Common myeloid progenitor, CD34-positive (primary cell): ENCODE data around the gene SMYD2.

ENCODE experiments used
- CTCF ChIA-PET: fragments of 350-600 bp; sonication (Branson Sonifier 250); formaldehyde crosslinking; loops from one replicate; lab custom pipeline; 2021; ENCODE audit warnings: antibody characterized with exemption; lab: Charles Lee
- POLR2A ChIA-PET: fragments of 350-600 bp; sonication (Branson Sonifier 250); formaldehyde crosslinking; loops from one replicate; lab custom pipeline; 2021; ENCODE audit warnings: antibody characterized with exemption; lab: Charles Lee
- DNase-seq, 3 donors: peaks; one replicate each; pipeline versions ENCODE4 v3.0.0 to v3.0.0-alpha.2; 2013
- H3K27ac ChIP-seq, 2 experiments: 1 replicate in 1 of 2; 2 replicates in 1 of 2; pipeline ENCODE4 v1.7.0; 2013; ENCODE audit warnings: inconsistent platforms in 2 of 2, low read length in 2 of 2, mild to moderate bottlenecking in 2 of 2, low read depth in 1 of 2, moderate library complexity in 1 of 2; ENCODE audit not compliant: severe bottlenecking in 2 of 2, insufficient read depth in 1 of 2, poor library complexity in 1 of 2
- H3K27me3 ChIP-seq, 5 experiments: replicated peaks in 2 of 5; 1 replicate in 3 of 5; 2 replicates in 2 of 5; pipeline versions ENCODE4 v1.6.1 to v1.7.0; 2013; ENCODE audit warnings: low read length in 4 of 5, mild to moderate bottlenecking in 2 of 5, moderate library complexity in 2 of 5, inconsistent platforms in 1 of 5; ENCODE audit not compliant: insufficient read depth in 5 of 5, control insufficient read depth in 4 of 5
- H3K36me3 ChIP-seq, 4 experiments: 1 replicate in 2 of 4; 2 replicates in 2 of 4; pipeline versions ENCODE4 v1.6.1 to v1.7.0; 2013; ENCODE audit warnings: low read length in 3 of 4, control low read depth in 1 of 4, mild to moderate bottlenecking in 1 of 4; ENCODE audit not compliant: control insufficient read depth in 4 of 4, insufficient read depth in 4 of 4
- H3K4me1 ChIP-seq, 4 experiments: 1 replicate in 3 of 4; 2 replicates in 1 of 4; pipeline versions ENCODE4 v1.6.1 to v1.7.1; 2013; ENCODE audit warnings: low read length in 3 of 4, mild to moderate bottlenecking in 3 of 4, control low read depth in 1 of 4, inconsistent platforms in 1 of 4, moderate library complexity in 1 of 4; ENCODE audit not compliant: control insufficient read depth in 4 of 4, insufficient read depth in 4 of 4; ENCODE audit errors: control extremely low read depth in 1 of 4
- H3K4me3 ChIP-seq, 7 experiments: 1 replicate in 4 of 7; 2 replicates in 3 of 7; pipeline versions ENCODE4 v1.5.1 to v1.7.0; 2013; ENCODE audit warnings: mild to moderate bottlenecking in 7 of 7, low read length in 6 of 7, moderate library complexity in 6 of 7, inconsistent platforms in 2 of 7, low read depth in 2 of 7, control low read depth in 1 of 7; ENCODE audit not compliant: insufficient read depth in 4 of 7, control insufficient read depth in 1 of 7; ENCODE audit errors: extremely low read depth in 1 of 7
- H3K9me3 ChIP-seq, 5 experiments: 1 replicate in 4 of 5; 2 replicates in 1 of 5; pipeline versions ENCODE4 v1.6.1 to v1.7.1; 2013; ENCODE audit warnings: low read length in 4 of 5, mild to moderate bottlenecking in 2 of 5, inconsistent platforms in 1 of 5, low read depth in 1 of 5, moderate library complexity in 1 of 5; ENCODE audit not compliant: control insufficient read depth in 4 of 5, insufficient read depth in 2 of 5; ENCODE audit errors: control extremely low read depth in 1 of 5
- WGBS: methylation state at CpG from one replicate; pipeline ENCODE4 v1.1.5; 2013; ENCODE audit not compliant: insufficient coverage; 5-methylcytosine and 5-hydroxymethylcytosine counted together

Gene SMYD2

DNA sequence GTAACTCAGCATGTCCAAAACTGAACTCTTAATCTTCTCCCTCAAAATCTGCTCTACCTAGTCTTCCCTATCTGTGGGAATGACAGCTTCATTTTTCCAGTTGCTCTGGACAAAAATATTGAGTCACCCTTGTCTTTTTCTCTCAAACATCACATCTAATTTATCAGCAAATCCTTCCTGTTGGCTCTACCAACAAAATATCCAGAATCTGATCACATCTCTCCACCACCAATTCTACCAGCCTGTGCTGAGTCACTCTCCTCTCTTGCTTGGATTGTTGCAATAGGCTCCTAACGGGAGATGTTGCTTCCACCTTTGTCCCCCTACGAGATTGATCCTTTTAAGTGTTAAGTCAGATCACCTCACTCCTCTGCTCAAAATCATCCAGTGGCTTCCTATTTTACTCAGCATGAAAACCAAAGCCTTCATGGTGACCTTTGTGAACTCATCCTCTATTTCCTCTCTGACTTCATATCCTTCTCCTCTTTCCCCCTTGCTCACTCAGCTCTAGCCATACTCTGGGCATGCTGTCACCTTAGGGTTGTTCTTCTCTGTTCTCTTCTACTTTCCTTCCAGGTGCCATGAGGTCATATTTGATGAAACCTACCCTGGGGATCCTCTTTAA, 21.5 kb upstream of the SMYD2 start:
- Histone ChIP-seq H3K4me3 (no peak overlapping the region), H3K27ac (no peak overlapping the region), H3K36me3 (no peaks in the 10 kb centered on the region), H3K27me3 (peaks cover 0 to 26% (median 12%) of the 10 kb centered on the region in 5 experiments), H3K4me1 (peaks cover 0 to 4% (median 0%) of the 10 kb centered on the region in 4 experiments), H3K9me3 (no peaks in the 10 kb centered on the region)
- no peak for DNase-seq
- POLR2A ChIA-PET = no interaction called here
- WGBS = 61% methylated on average over 2 of the region's 2 CpGs
- CTCF ChIA-PET = interaction anchor here (0.5 to 7.2 kb wide), 6 partner anchors 10 to 71 kb away, joined by 3 to 277 read pairs (median 8); no protein-coding TSS in a partner anchor

DNA sequence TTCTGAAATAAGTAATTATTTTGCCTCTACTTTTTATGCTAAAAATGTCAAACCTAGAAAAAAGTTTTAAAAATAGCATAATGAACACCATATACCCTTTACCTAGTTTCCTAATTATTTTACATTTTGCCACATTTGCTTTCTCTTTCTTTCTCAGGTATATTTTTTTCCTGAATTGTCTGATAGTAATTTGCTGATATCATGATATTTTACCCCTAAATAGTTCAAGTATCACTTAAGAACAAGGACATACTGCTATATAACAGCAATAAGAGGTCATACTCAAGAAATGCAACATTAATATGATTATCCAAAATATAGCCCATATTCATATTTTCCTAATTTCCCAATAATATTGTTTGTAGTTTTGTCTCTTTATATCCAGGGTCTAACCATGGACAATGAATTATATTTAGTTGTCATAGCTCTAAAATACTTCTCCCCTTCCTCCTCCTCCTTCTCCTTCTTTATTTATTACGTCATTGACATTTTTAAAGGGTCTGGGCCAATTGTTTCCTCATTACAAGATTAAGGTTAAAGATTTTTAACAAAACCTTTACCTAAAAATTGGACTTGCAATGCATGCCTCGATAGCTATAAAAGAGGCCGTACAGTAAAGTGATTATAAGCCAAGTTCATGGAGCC, 20.3 kb upstream of the SMYD2 start:
- Histone ChIP-seq H3K4me3 (no peak overlapping the region), H3K4me1 (peaks cover 0 to 4% (median 0%) of the 10 kb centered on the region in 4 experiments), H3K36me3 (no peaks in the 10 kb centered on the region), H3K27ac (no peak overlapping the region), H3K9me3 (no peaks in the 10 kb centered on the region), H3K27me3 (peaks cover 0 to 26% (median 12%) of the 10 kb centered on the region in 5 experiments)
- CTCF ChIA-PET = interaction anchor here (0.8 to 7.2 kb wide), 36 partner anchors 9 to 385 kb away, joined by 3 to 277 read pairs (median 5); partner anchors contain the start of gene SMYD2
- POLR2A ChIA-PET = no interaction called here
- DNase-seq = no peak
- WGBS = 100% methylated on average over 3 of the region's 3 CpGs

- Histone ChIP-seq H3K4me3 (peak overlapping the region in 2 of 7 experiments; percentile 16 to 30), H3K27ac (no peak overlapping the region), H3K4me1 (peaks cover 0 to 4% (median 0%) of the 10 kb centered on the region in 4 experiments), H3K9me3 (no peaks in the 10 kb centered on the region), H3K36me3 (no peaks in the 10 kb centered on the region), H3K27me3 (peaks cover 0 to 29% (median 12%) of the 10 kb centered on the region in 5 experiments)
- WGBS = 0% methylated on average over 9 of the region's 15 CpGs
- ChIA-PET POLR2A (interaction anchor here (1.0 kb wide), 1 partner anchor 69 kb away, joined by 3 read pairs; no protein-coding TSS in a partner anchor), CTCF (interaction anchor here (0.8 to 7.2 kb wide), 43 partner anchors 9 to 384 kb away, joined by 3 to 277 read pairs (median 5); partner anchors contain the start of gene SMYD2)
- peak; percentile 65 to 74 (median 70) for DNase-seq
These were observed 19.5 kb upstream of the SMYD2 start for GRCh38 chr1:214261206-214262123.

DNA sequence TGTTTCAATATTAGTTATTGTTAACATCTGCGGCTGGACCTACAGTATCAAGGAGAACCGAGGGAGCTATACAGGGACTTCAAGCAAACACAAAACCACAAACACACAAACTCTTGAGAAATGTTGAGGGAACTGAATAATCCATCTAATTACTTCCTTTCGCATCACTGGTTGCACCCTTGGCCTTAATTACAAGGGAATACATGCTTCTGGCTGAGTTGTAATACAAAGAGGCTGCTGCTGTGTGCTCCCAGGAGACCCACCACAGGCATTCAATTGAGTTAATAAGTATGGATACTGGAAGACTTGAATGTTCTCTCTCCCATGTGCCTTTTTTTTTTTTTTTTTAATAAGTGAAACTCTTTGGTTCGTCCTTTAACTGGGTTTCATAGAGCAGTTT, 16.8 kb upstream of the SMYD2 start:
- no peak overlapping the region for H3K4me3 ChIP-seq
- CTCF ChIA-PET = interaction anchor here (1.5 kb wide), 1 partner anchor 64 kb away, joined by 12 read pairs; no protein-coding TSS in a partner anchor
- DNase-seq = no peak
- WGBS = 100% methylated on average over 1 of the region's 4 CpGs
- peaks cover 0 to 35% (median 12%) of the 10 kb centered on the region in 5 experiments for H3K27me3 ChIP-seq
- peaks cover 0 to 4% (median 0%) of the 10 kb centered on the region in 4 experiments for H3K4me1 ChIP-seq
- H3K27ac ChIP-seq = no peak overlapping the region
- H3K9me3 ChIP-seq = no peaks in the 10 kb centered on the region
- POLR2A ChIA-PET = no interaction called here
- H3K36me3 ChIP-seq = no peaks in the 10 kb centered on the region

- H3K27me3 ChIP-seq = peaks cover 0 to 37% (median 9%) of the 10 kb centered on the region in 5 experiments
- WGBS = no CpG with 5 or more reads among the region's 3 CpGs
These were observed 16.0 kb upstream of the SMYD2 start for GRCh38 chr1:214264976-214265375.

GRCh38 chr1:214270097-214270650, 10.8 kb upstream of the SMYD2 start:
- H3K27ac ChIP-seq = no peak overlapping the region
- H3K4me1 ChIP-seq = peaks cover 0 to 3% (median 0%) of the 10 kb centered on the region in 4 experiments
- no peaks in the 10 kb centered on the region for H3K9me3 ChIP-seq
- CTCF ChIA-PET = interaction anchor here (1.5 to 2.8 kb wide), 4 partner anchors 8 to 61 kb away, joined by 3 to 21 read pairs (median 12); partner anchors contain the start of gene SMYD2
- no peak overlapping the region for H3K4me3 ChIP-seq
- H3K36me3 ChIP-seq = no peaks in the 10 kb centered on the region
- DNase-seq = no peak
- H3K27me3 ChIP-seq = peaks cover 0 to 19% (median 0%) of the 10 kb centered on the region in 5 experiments
- POLR2A ChIA-PET = no interaction called here
- no CpG with 5 or more reads among the region's 2 CpGs for WGBS

More at GRCh38 chr1:214264976-214265375, 16.0 kb upstream of the SMYD2 start:
- DNase-seq = no peak
- Histone ChIP-seq H3K4me3 (no peak overlapping the region), H3K36me3 (no peaks in the 10 kb centered on the region), H3K4me1 (peaks cover 0 to 2% (median 0%) of the 10 kb centered on the region in 4 experiments), H3K27ac (no peak overlapping the region), H3K9me3 (no peaks in the 10 kb centered on the region)
- ChIA-PET POLR2A (no interaction called here), CTCF (no interaction called here)
